SK-N-SH (cell line): ENCODE data around the gene SCN2A. TPM values are rescaled to one million over a fixed set of nuclear protein-coding genes. Genes with fewer than 3 reads are reported as not detected.

Experiments used
- CTCF ChIA-PET: fragments of 300-600, 350-600 bp; formaldehyde crosslinking; extraction: SDS; loops from one replicate; lab custom pipeline; 2021; lab: Yijun Ruan, JAX
- POLR2A ChIA-PET: fragments of 350-600 bp; sonication (Branson Sonifier 250); formaldehyde crosslinking; extraction: SDS; loops from one replicate; lab custom pipeline; 2020; ENCODE audit warnings: antibody characterized with exemption, inconsistent platforms; lab: Yijun Ruan, JAX
- DNase-seq: peaks from one replicate; pipeline ENCODE4 v3.0.0; 2012
- H2AFZ ChIP-seq: fragments of 200-600 bp; sonication (generic); 2 replicates; pipeline ENCODE4 v1.8.1; 2016; ENCODE audit warnings: antibody characterized with exemption, mild to moderate bottlenecking, low read depth
- H3F3A ChIP-seq: fragments of 200-600 bp; sonication (generic); replicated peaks from 2 replicates; pipeline ENCODE3; 2016; ENCODE audit warnings: antibody characterized with exemption, mild to moderate bottlenecking; ENCODE audit not compliant: insufficient read depth
- H3K27ac ChIP-seq, 2 experiments: fragments of 200-500 bp in 1 of 2; fragments of 200-600 bp in 1 of 2; sonication (Bioruptor generic) in 1 of 2; sonication (generic), shearing (Covaris generic) in 1 of 2; 2 replicates each; pipeline versions ENCODE4 v1.5.1 to v1.6.1; 2014 to 2016; ENCODE audit warnings: low read depth in 2 of 2, inconsistent platforms in 1 of 2, low read length in 1 of 2, mild to moderate bottlenecking in 1 of 2, mixed read lengths in 1 of 2
- H3K27me3 ChIP-seq: fragments of 200-600 bp; sonication (generic), shearing (Covaris generic); 2 replicates; pipeline ENCODE4 v1.6.1; 2016; ENCODE audit warnings: mixed run types; ENCODE audit not compliant: insufficient read depth
- H3K36me3 ChIP-seq, 2 experiments: fragments of 200-500 bp in 1 of 2; fragments of 200-600 bp in 1 of 2; sonication (Bioruptor generic) in 1 of 2; sonication (generic) in 1 of 2; replicated peaks in 1 of 2; 2 replicates each; pipeline versions ENCODE3 to v1.5.1; 2014 to 2016; ENCODE audit warnings: low read length in 1 of 2, mild to moderate bottlenecking in 1 of 2; ENCODE audit not compliant: insufficient read depth in 2 of 2, control insufficient read depth in 1 of 2
- H3K4me1 ChIP-seq, 2 experiments: fragments of 200-500 bp in 1 of 2; fragments of 200-600 bp in 1 of 2; sonication (Bioruptor generic) in 1 of 2; sonication (generic), shearing (Covaris generic) in 1 of 2; 2 replicates each; pipeline versions ENCODE4 v1.5.1 to v1.6.1; 2014 to 2016; ENCODE audit warnings: low read depth in 1 of 2, low read length in 1 of 2, mixed run types in 1 of 2; ENCODE audit not compliant: insufficient read depth in 2 of 2, control insufficient read depth in 1 of 2
- H3K4me2 ChIP-seq: fragments of 200-600 bp; sonication (generic), shearing (Covaris generic); 2 replicates; pipeline ENCODE4 v1.6.1; 2017; ENCODE audit warnings: mixed run types
- H3K4me3 ChIP-seq, 2 experiments: fragments of 200-500 bp in 1 of 2; fragments of 200-600 bp in 1 of 2; sonication (Bioruptor generic) in 1 of 2; sonication (generic), shearing (Covaris generic) in 1 of 2; 2 replicates each; pipeline versions ENCODE4 v1.5.1 to v1.8.1; 2014 to 2016; ENCODE audit warnings: low read depth in 2 of 2, inconsistent platforms in 1 of 2, low read length in 1 of 2, mild to moderate bottlenecking in 1 of 2, mixed read lengths in 1 of 2, moderate library complexity in 1 of 2
- H3K79me2 ChIP-seq: fragments of 200-600 bp; sonication (generic); 2 replicates; pipeline ENCODE4 v1.8.1; 2017; ENCODE audit warnings: mild to moderate bottlenecking; ENCODE audit not compliant: insufficient read depth
- H3K9ac ChIP-seq: fragments of 200-600 bp; sonication (generic); 2 replicates; pipeline ENCODE4 v1.6.1; 2017; ENCODE audit warnings: mixed run types
- H3K9me2 ChIP-seq: fragments of 200-600 bp; sonication (generic); 2 replicates; pipeline ENCODE4 v1.6.1; 2017; ENCODE audit warnings: mixed run types
- H3K9me3 ChIP-seq: fragments of 200-600 bp; sonication (generic); 2 replicates; pipeline ENCODE4 v1.6.1; 2017; ENCODE audit warnings: mixed run types, mild to moderate bottlenecking, moderate library complexity
- H4K20me1 ChIP-seq: fragments of 200-600 bp; sonication (generic); 2 replicates; pipeline ENCODE4 v1.6.1; 2017; ENCODE audit warnings: mild to moderate bottlenecking, mixed run types; ENCODE audit not compliant: insufficient read depth
- CHD2 ChIP-seq: fragments of 150-350 bp; IDR thresholded peaks from 2 replicates; pipeline ENCODE4 v1.6.1; 2018; ENCODE audit warnings: low read length; ENCODE audit not compliant: partially characterized antibody
- IRF3 ChIP-seq: fragments of 150-350 bp; IDR thresholded peaks from 2 replicates; pipeline ENCODE4 v1.6.1; 2016; ENCODE audit warnings: mild to moderate bottlenecking, low read depth, low read length
- MEF2A ChIP-seq: IDR thresholded peaks from 2 replicates; pipeline ENCODE4 v1.4.0; 2012; ENCODE audit warnings: low read depth, borderline replicate concordance
- NRF1 ChIP-seq: IDR thresholded peaks from 2 replicates; pipeline ENCODE4 v1.6.1; 2012; ENCODE audit warnings: low read depth, mild to moderate bottlenecking, low read length
- RCOR1 ChIP-seq: fragments of 150-350 bp; IDR thresholded peaks from 2 replicates; pipeline ENCODE4 v1.6.1; 2017; ENCODE audit warnings: antibody characterized with exemption, low read length
- REST ChIP-seq: IDR thresholded peaks from 2 replicates; pipeline ENCODE4 v1.6.1; 2012; ENCODE audit warnings: mild to moderate bottlenecking, low read depth, low read length, moderate library complexity
- TAF1 ChIP-seq: IDR thresholded peaks from 2 replicates; pipeline ENCODE4 v1.6.1; 2012; ENCODE audit warnings: low read depth, mild to moderate bottlenecking, low read length, moderate library complexity, borderline replicate concordance
- ZBTB33 ChIP-seq: IDR thresholded peaks from 2 replicates; pipeline ENCODE4 v1.4.0; 2012; ENCODE audit warnings: low read depth, borderline replicate concordance
- WGBS: methylation state at CpG from one replicate; pipeline ENCODE4 v1.1.6; 2017; ENCODE audit warnings: low lambda C conversion rate; 5-methylcytosine and 5-hydroxymethylcytosine counted together
- polyA plus RNA-seq, 3 experiments: library from polyadenylated mRNA; depleted of rRNA; stranded (reverse); fragments of >200 nt; gene quantifications; 2 replicates each; pipeline ENCODE4 v1.2.3, GENCODE V29; 2012

Gene SCN2A
- polyA plus RNA-seq, 1 of the 3 experiments (the other 2 are of a cell fraction), result 5.1 TPM

- TF ChIP-seq ZBTB33, result no peak
- no peak; the same call in 1 of the 2 replicates for TF ChIP-seq REST
- TF ChIP-seq NRF1, result no peak
Observed at GRCh38 chr2:165239230-165239629, at the start of gene SCN2A (continued).

GRCh38 chr2:165191096-165191728 lies 48.0 kb upstream of the SCN2A start:
- no peak overlapping the region for H3K9ac ChIP-seq
- no peaks in the 10 kb centered on the region for H3K9me3 ChIP-seq
- no peaks in the 10 kb centered on the region for H3K27me3 ChIP-seq
- H3K27ac ChIP-seq, result no peak overlapping the region
- H3K79me2 ChIP-seq, result no peaks in the 10 kb centered on the region
- no peak overlapping the region for H3K4me3 ChIP-seq
- no peaks in the 10 kb centered on the region for H3K36me3 ChIP-seq
- TF ChIP-seq MEF2A (no peak), RCOR1 (no peak), IRF3 (no peak), TAF1 (no peak), CHD2 (no peak)
- TF ChIP-seq, all 33 proteins: peak for 0
- 48% methylated on average over 2 of the region's 2 CpGs for WGBS
- H3F3A ChIP-seq, result no peaks in the 10 kb centered on the region
- H3K9me2 ChIP-seq, result no peaks in the 10 kb centered on the region
- ChIA-PET POLR2A (no interaction called here), CTCF (interaction anchor here (1.4 to 3.0 kb wide), 3 partner anchors 12 to 175 kb away, joined by 3 to 17 read pairs (median 14); partner anchors contain the start of gene SCN3A)
- no peak for DNase-seq
- no peaks in the 10 kb centered on the region for H4K20me1 ChIP-seq
- peaks cover 0 to 2% of the 10 kb centered on the region in 2 experiments; a peak in 2 of 4 replicates for H3K4me1 ChIP-seq
- H2AFZ ChIP-seq, result no peak overlapping the region
- H3K4me2 ChIP-seq, result no peak overlapping the region
